Embryonic facial prominence (tissue), 1 donor: ENCODE data around the gene VDR.

Experiments
- DNase-seq: peaks from one replicate; pipeline ENCODE4 v3.0.0-alpha.2; 2016; ENCODE audit errors: extremely low spot score

The VDR gene

GRCh38 chr12:47795121-47795813 lies 109.5 kb downstream of the VDR start:
- DNase-seq = no peak

GRCh38 chr12:47794679-47795078 lies 110.1 kb downstream of the VDR start:
- no peak for DNase-seq

GRCh38 chr12:47793015-47793681 lies 111.6 kb downstream of the VDR start:
- no peak for DNase-seq

- no peak for DNase-seq
These were observed 112.9 kb downstream of the VDR start for GRCh38 chr12:47791874-47792273.
